Transverse colon (tissue), 4 donors: ENCODE results near the gene KRT78. TPM values are rescaled to one million over a fixed set of nuclear protein-coding genes. Genes with fewer than 3 reads are reported as not detected.
"Not testable (repeated sequence)": the region's sequence is repeated elsewhere in the genome, so short reads cannot be mapped to it uniquely, and the experiment has no call there.

Experiments used
- DNase-seq: peaks from one replicate; pipeline ENCODE4 v3.0.0-alpha.2; 2019
- H3K27ac ChIP-seq, 4 donors: fragments of 200-600 bp; sonication (generic); 2 replicates each; pipeline ENCODE4 v1.5.1; 2016 to 2018; ENCODE audit warnings: inconsistent platforms in 4 of 4
- H3K27me3 ChIP-seq: fragments of 200-600 bp; sonication (generic); 2 replicates; pipeline ENCODE4 v1.5.1; 2017; ENCODE audit warnings: inconsistent platforms
- H3K36me3 ChIP-seq, 4 donors: fragments of 200-600 bp; sonication (generic); 2 replicates each; pipeline ENCODE4 v1.5.1; 2017 to 2019; ENCODE audit warnings: inconsistent platforms in 4 of 4
- H3K4me1 ChIP-seq, 4 donors: fragments of 200-600 bp; sonication (generic); 2 replicates each; pipeline ENCODE4 v1.5.1; 2017 to 2020; ENCODE audit warnings: inconsistent platforms in 4 of 4
- H3K4me3 ChIP-seq, 4 donors: fragments of 200-600 bp; sonication (generic); 1 replicate in 1 of 4; 2 replicates in 3 of 4; pipeline versions ENCODE4 v1.5.1 to v1.6.1; 2017 to 2019; ENCODE audit warnings: inconsistent platforms in 4 of 4
- H3K9me3 ChIP-seq, 2 donors: fragments of 200-600 bp; sonication (generic); 2 replicates each; pipeline ENCODE4 v1.5.1; 2017 to 2019; ENCODE audit warnings: inconsistent platforms in 2 of 2
- CTCF ChIP-seq, 5 experiments: fragments of 200-600 bp in 3 of 5; fragments of 450-650 bp in 2 of 5; sonication (generic) in 3 of 5; IDR thresholded peaks; 1 replicate in 2 of 5; 2 replicates in 3 of 5; pipeline ENCODE4 v1.5.1; 2016 to 2017; ENCODE audit warnings: antibody characterized with exemption in 5 of 5, inconsistent platforms in 3 of 5, mild to moderate bottlenecking in 2 of 5, moderate library complexity in 1 of 5
- EP300 ChIP-seq: sonication (generic); formaldehyde crosslinking; IDR thresholded peaks from one replicate; pipeline ENCODE4 v1.6.1; 2017; ENCODE audit warnings: antibody characterized with exemption, low read depth
- POLR2A ChIP-seq: fragments of 450-650 bp; IDR thresholded peaks from one replicate; pipeline ENCODE4 v1.6.1; 2016; ENCODE audit warnings: antibody characterized with exemption, mild to moderate bottlenecking, moderate library complexity
- POLR2AphosphoS5 ChIP-seq, 3 donors: sonication (generic); formaldehyde crosslinking; IDR thresholded peaks; one replicate each; pipeline ENCODE4 v1.6.1; 2016; ENCODE audit warnings: antibody characterized with exemption in 3 of 3
- WGBS, 2 donors: methylation state at CpG; one replicate each; pipeline ENCODE4 v1.1.5; 2018; ENCODE audit warnings: low coverage in 1 of 2; 5-methylcytosine and 5-hydroxymethylcytosine counted together
- in situ Hi-C, 4 donors: fragments of 200-750 bp; cut with MboI; loops; one replicate each; pipeline versions ENCODE4 v1.15.0 to v1.15.1; 2017; ENCODE audit warnings: low sequenced_read_pairs in 3 of 4, low pct_ligation_motif_present in 1 of 4, low pct_unique_long_range_greater_than_20kb in 1 of 4
- intact Hi-C: fragments of 100-400 bp; cut with DNase I; formaldehyde crosslinking; loops from one replicate; pipeline ENCODE4 v1.15.1; 2023; ENCODE audit warnings: low total_unique reads
- total RNA-seq, 4 donors: library from RNA; depleted of rRNA; stranded (reverse); fragments of >200 nt; gene quantifications; one replicate each; pipeline ENCODE4 v1.1.0, GENCODE V29; 2016

The KRT78 gene
- total RNA-seq, 4 donors from 2014 or later = not detected

- intact Hi-C loops (no loop called here), in situ Hi-C loops (no loop called here)
- peaks cover 0 to 10% (median 6%) of the 10 kb centered on the region in 4 donors for H3K4me1 ChIP-seq
- H3K27ac ChIP-seq = no peak overlapping the region
- no peaks in the 10 kb centered on the region for H3K9me3 ChIP-seq
- TF ChIP-seq POLR2AphosphoS5 (IDR thresholded peaks at IDR 0.05) (no peak), POLR2A (no peak), EP300 (no peak), CTCF (IDR thresholded peaks at IDR 0.05) (no peak)
- no peak overlapping the region for H3K4me3 ChIP-seq
- no peaks in the 10 kb centered on the region for H3K27me3 ChIP-seq
- no peaks in the 10 kb centered on the region for H3K36me3 ChIP-seq
- no peak for DNase-seq
Measured at GRCh38 chr12:52797529-52797894, 51.3 kb downstream of the KRT78 start.

- TF ChIP-seq POLR2AphosphoS5 (IDR thresholded peaks at IDR 0.05) (no peak), EP300 (no peak), POLR2A (no peak), CTCF (IDR thresholded peaks at IDR 0.05) (no peak)
- no peak overlapping the region for H3K27ac ChIP-seq
Measured at GRCh38 chr12:52796839-52797528, 51.8 kb downstream of the KRT78 start.

GRCh38 chr12:52796429-52796794, 52.4 kb downstream of the KRT78 start:
- H3K9me3 ChIP-seq = no peaks in the 10 kb centered on the region
- peaks cover 0 to 10% (median 6%) of the 10 kb centered on the region in 4 donors for H3K4me1 ChIP-seq
- H3K27me3 ChIP-seq = no peaks in the 10 kb centered on the region
- H3K27ac ChIP-seq = no peak overlapping the region
- DNase-seq = no peak
- no peak for TF ChIP-seq CTCF (IDR thresholded peaks at IDR 0.05)
- TF ChIP-seq EP300 = no peak
- TF ChIP-seq POLR2AphosphoS5 (IDR thresholded peaks at IDR 0.05) = no peak
- TF ChIP-seq POLR2A = no peak
- in situ Hi-C loops = no loop called here
- intact Hi-C loops = no loop called here
- WGBS, 2 donors = 95% methylated on average over 3 of the region's 3 CpGs; no CpG with 5 or more reads in 1 of the 2 donors
- no peaks in the 10 kb centered on the region for H3K36me3 ChIP-seq
- no peak overlapping the region for H3K4me3 ChIP-seq

More at GRCh38 chr12:52796839-52797528, 51.8 kb downstream of the KRT78 start:
- Histone ChIP-seq H3K27me3 (no peaks in the 10 kb centered on the region), H3K4me1 (peaks cover 0 to 10% (median 6%) of the 10 kb centered on the region in 4 donors), H3K9me3 (no peaks in the 10 kb centered on the region), H3K36me3 (no peaks in the 10 kb centered on the region), H3K4me3 (no peak overlapping the region)
- DNase-seq = no peak
- intact Hi-C loops = no loop called here
- 91% methylated on average over 3 of the region's 3 CpGs; no CpG with 5 or more reads in 1 of the 2 donors for WGBS, 2 donors
- in situ Hi-C loops = no loop called here

GRCh38 chr12:52795694-52796428, 52.9 kb downstream of the KRT78 start, which contains the start of gene KRT3:
KRT3 (minus strand) TSS chr12:52796117; CDS start chr12:52796042, 75 bp downstream.
- Histone ChIP-seq H3K36me3 (no peaks in the 10 kb centered on the region), H3K27ac (no peak within 1 kb of the TSS), H3K4me1 (peaks cover 0 to 8% (median 6%) of the 10 kb centered on the region in 4 donors), H3K4me3 (no peak within 1 kb of the TSS), H3K9me3 (no peaks in the 10 kb centered on the region), H3K27me3 (no peaks in the 10 kb centered on the region)
- no peak for TF ChIP-seq CTCF (IDR thresholded peaks at IDR 0.05)
- TF ChIP-seq EP300 = no peak
- TF ChIP-seq POLR2A = no peak
- no peak for TF ChIP-seq POLR2AphosphoS5 (IDR thresholded peaks at IDR 0.05)
- intact Hi-C loops (no loop called here), in situ Hi-C loops (no loop called here)
- WGBS, 2 donors = 56 to 89% methylated on average over 1 to 14 of the region's 17 CpGs
- no peak for DNase-seq

- H3K27me3 ChIP-seq, H3K4me3 ChIP-seq, intact Hi-C loops, DNase-seq, H3K9me3 ChIP-seq, in situ Hi-C loops, H3K4me1 ChIP-seq, H3K27ac ChIP-seq, H3K36me3 ChIP-seq: not testable (repeated sequence)
- WGBS, 2 donors = 90 to 100% methylated on average over 1 to 2 of the region's 2 CpGs
Measured at GRCh38 chr12:52795332-52795674, 53.5 kb downstream of the KRT78 start.
